ENCODE measurements around the gene MAL. TPM values are rescaled to one million over a fixed set of nuclear protein-coding genes. Genes with fewer than 3 reads are reported as not detected.

The MAL gene
- polyA plus RNA-seq, 1 of the 3 experiments (the other 2 are of a cell fraction): not detected

DNA sequence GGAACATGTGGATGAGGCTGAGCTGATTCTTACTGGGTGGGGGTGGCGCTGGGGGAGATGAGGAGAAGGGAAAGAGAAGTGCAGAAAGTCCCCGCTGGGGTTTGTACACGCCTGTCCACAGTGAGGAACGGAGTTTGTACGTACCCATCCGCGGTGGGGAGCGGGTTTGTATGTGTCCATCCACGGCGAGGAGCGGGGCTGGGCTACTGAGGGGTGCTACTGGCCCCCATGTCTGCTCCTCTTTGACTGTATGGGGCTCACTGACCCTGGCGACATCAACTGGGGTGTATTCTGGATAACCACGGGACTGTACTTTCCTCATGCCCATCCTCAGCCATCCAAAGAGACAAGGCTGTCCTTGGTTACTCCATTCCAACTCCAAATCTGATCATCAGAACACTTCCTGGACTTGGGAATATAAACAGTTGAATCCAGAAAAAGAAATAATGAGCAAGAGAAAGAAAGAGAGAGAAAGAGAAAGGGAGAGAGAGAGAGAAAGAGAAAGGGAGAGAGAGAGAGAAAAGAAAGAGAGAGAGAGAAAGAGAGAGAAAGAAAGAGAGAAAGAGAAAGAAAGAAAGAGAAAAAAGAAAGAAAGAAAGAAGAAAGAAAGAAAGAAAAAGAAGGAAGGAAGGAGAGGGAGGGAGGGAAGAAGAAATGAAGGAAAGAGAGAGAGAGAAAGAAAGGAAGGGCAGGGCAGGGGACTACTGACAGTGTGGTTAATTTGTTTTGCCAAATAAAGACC, 21.0 kb downstream of the MAL start:
- no peak overlapping the region for H2AFZ ChIP-seq (ENCODE audit: low read depth)
- no peaks in the 10 kb centered on the region for H3F3A ChIP-seq (replicated peaks; ENCODE audit: insufficient read depth)
- H3K4me1 ChIP-seq (ENCODE audit: control insufficient read depth in 1 of 2, insufficient read depth in 2 of 2, low read depth in 1 of 2, low read length in 1 of 2): no peaks in the 10 kb centered on the region
- no peaks in the 10 kb centered on the region for H3K36me3 ChIP-seq (replicated peaks in 1 of 2; ENCODE audit: control insufficient read depth in 1 of 2, insufficient read depth in 2 of 2, low read length in 1 of 2)
- 19% methylated on average over 10 of the region's 13 CpGs for WGBS (ENCODE audit: low lambda C conversion rate)
- H3K9ac ChIP-seq: no peak overlapping the region
- H4K20me1 ChIP-seq (ENCODE audit: insufficient read depth): no peaks in the 10 kb centered on the region
- no peak overlapping the region for H3K4me2 ChIP-seq
- no peak overlapping the region for H3K27ac ChIP-seq (ENCODE audit: low read depth in 2 of 2, low read length in 1 of 2)
- H3K4me3 ChIP-seq (ENCODE audit: low read depth in 2 of 2, low read length in 1 of 2): no peak overlapping the region
- H3K9me3 ChIP-seq: no peaks in the 10 kb centered on the region
- peaks cover 64% of the 10 kb centered on the region; the same call in 1 of the 2 replicates for H3K27me3 ChIP-seq (ENCODE audit: insufficient read depth)
- no peaks in the 10 kb centered on the region for H3K9me2 ChIP-seq
- CTCF ChIA-PET: interaction anchor here (1.3 kb wide), 1 partner anchor 24 kb away, joined by 5 read pairs; no protein-coding TSS in a partner anchor
- no peak for DNase-seq
- POLR2A ChIA-PET: no interaction called here
- no peaks in the 10 kb centered on the region for H3K79me2 ChIP-seq (ENCODE audit: insufficient read depth)
- TF ChIP-seq FOXM1 (IDR thresholded peaks at IDR 0.05; ENCODE audit: low read depth) (no peak), RFX5 (IDR thresholded peaks at IDR 0.05; ENCODE audit: low read length) (no peak), ELF1 (IDR thresholded peaks at IDR 0.05) (no peak), POLR2AphosphoS5 (IDR thresholded peaks at IDR 0.05; ENCODE audit: low read depth, low read length) (no peak)

DNA sequence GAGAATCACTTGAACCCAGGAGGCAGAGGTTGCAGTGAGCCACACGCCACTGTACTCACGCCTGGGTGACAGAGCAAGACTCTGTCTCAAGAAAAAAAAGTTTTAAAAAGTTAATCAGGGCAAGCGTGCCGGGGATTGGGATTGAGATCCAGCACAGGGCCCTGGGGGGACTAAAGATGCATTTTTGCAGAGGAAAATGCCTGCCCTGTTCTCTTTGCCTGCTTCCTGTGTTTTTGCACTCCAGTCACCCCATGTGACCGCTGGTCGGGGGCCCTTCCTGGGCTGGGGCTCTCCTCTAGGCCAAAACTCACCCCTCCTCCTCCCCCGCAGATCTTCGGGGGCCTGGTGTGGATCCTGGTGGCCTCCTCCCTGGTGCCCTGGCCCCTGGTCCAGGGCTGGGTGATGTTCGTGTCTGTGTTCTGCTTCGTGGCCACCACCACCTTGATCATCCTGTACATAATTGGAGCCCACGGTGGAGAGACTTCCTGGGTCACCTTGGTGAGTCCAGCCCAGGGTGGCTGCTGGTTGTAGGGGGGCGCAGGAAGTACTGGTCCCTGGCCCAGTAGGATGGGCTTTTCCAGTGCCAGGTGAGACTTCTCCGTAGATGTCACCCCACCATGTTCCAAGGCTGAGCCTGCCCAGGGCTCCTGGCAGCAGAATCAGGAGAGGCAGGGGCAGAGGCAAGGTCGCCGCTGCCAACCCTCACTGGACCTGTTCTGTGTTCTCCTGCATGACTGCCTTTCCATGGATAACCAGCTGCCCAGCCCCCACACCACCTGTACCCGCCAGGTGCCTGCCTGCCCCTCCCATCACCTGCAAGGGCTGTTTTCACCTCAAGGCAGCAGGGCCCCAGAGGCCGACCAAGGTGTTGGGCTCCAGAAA, 22.4 kb downstream of the MAL start:
- Histone ChIP-seq H3K4me3 (ENCODE audit: low read depth in 2 of 2, low read length in 1 of 2) (no peak overlapping the region), H3K9me2 (no peaks in the 10 kb centered on the region), H3K27ac (ENCODE audit: low read depth in 2 of 2, low read length in 1 of 2) (no peak overlapping the region), H3K36me3 (replicated peaks in 1 of 2; ENCODE audit: control insufficient read depth in 1 of 2, insufficient read depth in 2 of 2, low read length in 1 of 2) (no peaks in the 10 kb centered on the region), H3K4me2 (no peak overlapping the region), H3K4me1 (ENCODE audit: control insufficient read depth in 1 of 2, insufficient read depth in 2 of 2, low read depth in 1 of 2, low read length in 1 of 2) (no peaks in the 10 kb centered on the region), H3K9me3 (no peaks in the 10 kb centered on the region), H3K79me2 (ENCODE audit: insufficient read depth) (no peaks in the 10 kb centered on the region), H2AFZ (ENCODE audit: low read depth) (no peak overlapping the region), H3F3A (replicated peaks; ENCODE audit: insufficient read depth) (no peaks in the 10 kb centered on the region), H3K27me3 (ENCODE audit: insufficient read depth) (peaks cover 64% of the 10 kb centered on the region), H3K9ac (no peak overlapping the region), H4K20me1 (ENCODE audit: insufficient read depth) (no peaks in the 10 kb centered on the region)
- POLR2A ChIA-PET: no interaction called here
- WGBS (ENCODE audit: low lambda C conversion rate): 11% methylated on average over 9 of the region's 17 CpGs
- CTCF ChIA-PET: interaction anchor here (1.0 kb wide), 1 partner anchor 14 kb away, joined by 3 read pairs; no protein-coding TSS in a partner anchor
- DNase-seq: no peak
- TF ChIP-seq, protein P1, sequence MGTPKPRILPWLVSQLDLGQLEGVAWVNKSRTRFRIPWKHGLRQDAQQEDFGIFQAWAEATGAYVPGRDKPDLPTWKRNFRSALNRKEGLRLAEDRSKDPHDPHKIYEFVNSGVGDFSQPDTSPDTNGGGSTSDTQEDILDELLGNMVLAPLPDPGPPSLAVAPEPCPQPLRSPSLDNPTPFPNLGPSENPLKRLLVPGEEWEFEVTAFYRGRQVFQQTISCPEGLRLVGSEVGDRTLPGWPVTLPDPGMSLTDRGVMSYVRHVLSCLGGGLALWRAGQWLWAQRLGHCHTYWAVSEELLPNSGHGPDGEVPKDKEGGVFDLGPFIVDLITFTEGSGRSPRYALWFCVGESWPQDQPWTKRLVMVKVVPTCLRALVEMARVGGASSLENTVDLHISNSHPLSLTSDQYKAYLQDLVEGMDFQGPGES (IDR thresholded peaks at IDR 0.05; ENCODE audit: low read depth, low read length): no peak
- no peak for TF ChIP-seq GATA2 (CRISPR knock-in tag; IDR thresholded peaks at IDR 0.05)
- TF ChIP-seq TCF12 (IDR thresholded peaks at IDR 0.05): no peak
- no peak for TF ChIP-seq MEF2A (IDR thresholded peaks at IDR 0.05; ENCODE audit: borderline replicate concordance, low read depth)
- TF ChIP-seq RCOR1 (IDR thresholded peaks at IDR 0.05; ENCODE audit: low read length): no peak
- no peak for TF ChIP-seq FOXJ3 (CRISPR knock-in tag; IDR thresholded peaks at IDR 0.05)
- TF ChIP-seq TEAD4 (IDR thresholded peaks at IDR 0.05; ENCODE audit: borderline replicate concordance, insufficient read depth): no peak
- TF ChIP-seq REST (IDR thresholded peaks at IDR 0.05; ENCODE audit: low read depth, low read length): no peak
- TF ChIP-seq JUND (IDR thresholded peaks at IDR 0.05): no peak
- TF ChIP-seq POLR2AphosphoS5 (IDR thresholded peaks at IDR 0.05; ENCODE audit: low read depth, low read length): no peak
- no peak for TF ChIP-seq FOXM1 (IDR thresholded peaks at IDR 0.05; ENCODE audit: low read depth)

Measured in SK-N-SH (cell line).